HG02798 (cell line): Measurements from ENCODE around the gene MC4R.
A peak's percentile ranks its signal among the peaks of the same experiment; 100 is the strongest.
"Not testable (repeated sequence)": the region's sequence is repeated elsewhere in the genome, so short reads cannot be mapped to it uniquely, and the experiment has no call there.

Experiments used
- ATAC-seq: cut with Tn5 transposase; IDR thresholded peaks from one replicate; pipeline ENCODE4 v1.9.1; 2021; ENCODE audit warnings: mild to moderate bottlenecking; ENCODE audit not compliant: unreplicated experiment, poor library complexity

MC4R gene

GRCh38 chr18:60372596-60372995, at the start of gene MC4R:
TSS of gene MC4R (minus strand) at chr18:60372775. CDS start at chr18:60372349, 426 bp downstream.
- ATAC-seq: no peak

GRCh38 chr18:60422306-60422705, 49.7 kb upstream of the MC4R start:
- ATAC-seq: not testable (repeated sequence)

DNA sequence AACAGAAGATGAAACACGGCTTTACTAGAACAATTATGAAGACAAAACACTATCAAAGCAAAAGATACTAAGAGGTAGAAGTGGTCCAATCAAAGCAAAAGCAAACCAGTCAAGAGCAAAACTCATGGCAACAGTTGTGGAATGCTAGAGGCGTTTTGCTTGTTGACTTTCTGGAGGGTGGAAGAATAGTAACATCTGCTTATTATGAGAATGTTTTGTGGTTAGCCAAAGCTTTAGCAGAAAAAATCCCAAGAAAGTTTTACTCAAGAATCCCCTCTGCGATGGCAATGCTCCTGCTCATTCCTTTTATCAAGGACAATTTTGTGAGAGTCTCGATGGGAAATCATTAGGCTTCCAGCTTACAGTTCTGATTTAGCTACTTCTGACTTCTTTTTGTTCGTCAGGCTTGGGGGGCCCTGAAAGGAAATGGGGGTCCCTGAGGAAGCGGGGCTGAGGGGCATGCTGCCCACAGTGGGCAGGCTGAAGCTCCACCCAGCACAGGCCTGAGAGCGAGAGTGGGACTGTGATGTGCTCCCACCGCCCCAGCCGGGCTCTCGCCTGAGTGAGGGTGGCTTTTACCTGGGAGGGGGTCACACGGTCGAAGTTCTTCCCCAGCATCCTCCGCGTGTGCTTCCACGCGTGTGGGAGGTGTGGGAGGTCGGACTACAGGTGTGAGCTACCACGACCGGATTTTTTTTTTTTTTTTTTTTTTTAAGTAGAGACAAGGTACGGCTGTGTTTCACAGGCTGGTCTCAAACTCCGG, 49.0 kb upstream of the MC4R start:
- no peak for ATAC-seq

- no peak for ATAC-seq
Observed at GRCh38 chr18:60417946-60418345, 45.4 kb upstream of the MC4R start.

- peak; percentile 72 for ATAC-seq
Observed at GRCh38 chr18:60413944-60414547, 41.5 kb upstream of the MC4R start.

DNA sequence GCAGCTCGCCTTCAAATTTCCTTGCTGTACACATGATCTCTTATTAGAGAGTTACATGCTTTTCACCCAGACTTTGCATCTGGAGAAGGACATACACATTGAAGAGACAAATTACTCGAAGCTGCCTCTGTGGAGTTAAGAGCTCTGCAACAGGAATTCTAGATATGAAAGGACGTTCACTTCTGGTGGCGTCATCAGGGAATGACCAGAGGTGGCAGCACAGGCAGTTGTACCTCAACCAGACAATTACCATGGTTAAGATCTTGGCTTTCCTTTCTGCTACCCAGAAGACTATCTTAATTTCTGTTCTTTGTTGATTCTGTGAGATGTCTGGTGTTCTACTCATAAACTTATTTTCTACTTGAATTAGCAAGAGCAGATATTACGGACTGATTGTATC, 39.1 kb upstream of the MC4R start:
- ATAC-seq: no peak

DNA sequence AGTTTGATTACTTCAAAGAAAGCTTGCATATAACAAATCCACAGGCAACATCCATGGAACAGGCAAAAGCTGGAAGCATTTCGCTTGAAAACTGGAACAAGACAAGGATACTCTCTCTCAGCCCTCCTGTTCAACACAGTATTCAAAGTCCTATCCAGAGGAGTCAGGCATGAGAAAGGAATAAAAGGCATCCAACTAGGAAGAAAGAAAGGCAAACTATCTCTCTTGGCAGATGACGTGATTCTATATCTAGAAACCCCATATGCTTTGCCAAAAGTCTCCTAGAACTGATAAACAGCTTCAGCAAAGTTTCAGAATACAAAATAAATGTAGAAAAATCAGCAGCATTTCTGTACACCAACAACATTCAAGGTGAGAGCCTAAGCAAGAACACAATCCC, 34.1 kb upstream of the MC4R start:
- no peak for ATAC-seq

DNA sequence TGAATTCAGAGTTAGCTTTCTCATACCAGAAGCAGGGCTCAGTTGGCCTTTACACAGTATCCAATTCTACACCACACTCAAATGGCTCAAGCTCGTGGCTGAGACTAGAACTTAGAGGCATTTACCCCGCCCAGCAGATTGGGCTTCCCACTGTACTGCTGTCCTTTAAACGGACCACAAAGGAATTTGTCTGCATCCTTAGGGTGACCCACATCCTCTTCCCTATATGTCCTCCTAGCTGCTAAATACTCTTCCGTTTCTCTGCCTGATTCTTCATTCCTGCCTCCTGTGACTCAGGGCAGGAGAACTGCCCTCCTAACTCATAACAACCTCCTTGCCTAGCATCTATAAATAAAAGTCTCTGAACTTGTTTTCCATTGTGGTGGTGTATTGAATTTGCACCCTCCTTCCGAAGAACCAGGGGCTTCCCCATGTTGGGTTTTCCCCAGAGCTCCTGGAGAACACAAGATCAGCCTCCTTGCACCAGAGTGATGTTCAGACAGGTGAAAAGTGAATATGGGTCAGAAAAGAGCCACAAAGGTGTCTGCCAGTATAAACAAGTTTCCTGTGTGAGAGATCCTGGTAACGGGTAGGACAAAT, 32.0 kb upstream of the MC4R start:
- ATAC-seq: no peak

GRCh38 chr18:60401346-60401745, 28.8 kb upstream of the MC4R start:
- no peak for ATAC-seq

DNA sequence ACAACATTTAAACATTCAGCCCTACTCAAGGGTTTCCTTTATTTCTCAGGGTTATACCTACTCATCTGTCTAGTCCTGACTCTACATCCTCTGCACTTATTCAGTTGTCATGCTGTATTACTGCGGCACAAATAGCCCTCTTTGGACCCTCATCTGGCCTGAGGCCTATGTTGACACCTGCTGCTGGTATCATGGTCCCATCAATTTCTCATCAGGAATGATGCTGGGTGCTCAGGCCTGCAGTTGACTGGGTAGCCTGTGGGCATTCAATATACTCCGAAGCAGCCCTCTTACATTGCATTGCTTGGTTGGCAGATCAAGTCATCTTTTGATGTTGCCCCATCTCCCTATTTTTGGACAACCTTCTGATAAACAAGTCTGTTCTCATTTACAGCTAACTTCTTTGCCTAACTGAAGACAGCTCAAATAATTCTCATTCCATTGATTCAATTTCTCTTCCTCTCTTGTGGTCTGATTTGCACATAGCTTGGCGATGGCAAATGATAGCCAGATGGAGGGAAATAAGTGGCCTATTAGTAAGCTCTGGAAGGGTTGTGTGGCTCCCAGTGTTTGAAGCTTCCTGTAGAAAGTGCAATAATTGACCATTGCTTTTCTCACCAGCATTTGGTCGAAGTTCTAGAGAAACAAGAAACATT, 19.1 kb upstream of the MC4R start:
- ATAC-seq: no peak

- no peak for ATAC-seq
Observed at GRCh38 chr18:60389314-60389713, 16.7 kb upstream of the MC4R start.

DNA sequence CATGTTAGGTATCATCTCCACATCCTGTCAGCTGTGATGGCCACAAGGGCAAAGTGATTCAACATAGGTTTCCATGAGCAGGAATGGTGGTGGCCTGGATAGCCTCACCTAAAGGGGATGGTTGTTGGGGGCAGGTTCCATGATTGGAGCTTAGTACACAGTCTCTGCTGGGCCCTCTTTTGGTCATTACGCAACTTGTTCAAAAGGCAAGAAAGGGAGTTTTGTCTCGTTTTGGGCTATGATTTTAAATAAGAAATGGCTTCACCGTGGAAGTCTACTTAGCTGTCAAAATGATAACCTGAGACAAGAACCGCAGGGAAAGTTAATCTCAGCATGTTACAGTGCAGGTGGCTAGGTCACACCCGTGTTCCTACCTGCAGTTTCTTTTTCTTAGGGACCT, 13.1 kb upstream of the MC4R start:
- no peak for ATAC-seq

- no peak for ATAC-seq
Observed at GRCh38 chr18:60383893-60384292, 11.3 kb upstream of the MC4R start.

DNA sequence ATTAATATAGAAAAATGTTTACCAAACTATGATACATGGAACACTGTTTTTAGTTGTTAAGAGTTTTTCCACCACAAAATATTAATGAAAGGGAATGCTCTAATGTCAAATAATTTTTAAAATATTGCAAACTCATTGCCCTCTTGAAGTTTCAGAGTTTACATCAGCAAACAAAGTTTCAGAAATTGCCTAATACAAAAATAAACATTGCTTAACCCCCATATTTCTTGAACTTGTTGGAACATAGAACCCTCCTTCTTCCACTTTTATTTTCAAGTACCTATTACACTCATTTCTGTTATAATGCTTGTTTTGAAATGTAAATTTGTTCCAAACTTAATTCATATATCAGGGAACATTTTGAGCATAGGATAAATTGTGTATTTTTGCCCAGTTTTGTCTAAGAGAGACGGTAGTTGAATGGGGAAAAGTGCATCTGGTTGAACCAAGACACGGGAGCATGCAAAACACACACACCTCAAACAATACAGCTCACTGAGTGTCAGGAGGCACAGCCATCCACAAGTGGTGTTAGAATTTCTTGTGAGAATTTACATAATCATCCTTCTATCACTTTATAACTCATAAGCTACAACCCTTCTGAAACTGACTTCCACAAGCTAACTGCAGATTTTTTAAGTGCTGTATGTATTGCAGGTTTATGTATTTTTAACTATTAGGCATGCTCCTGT, 5.3 kb upstream of the MC4R start:
- no peak for ATAC-seq

GRCh38 chr18:60372132-60372531, 443 bp downstream of the MC4R start:
- ATAC-seq: no peak

GRCh38 chr18:60358516-60358915, 14.1 kb downstream of the MC4R start:
- ATAC-seq: no peak

- ATAC-seq: no peak
Observed at GRCh38 chr18:60350941-60351340, 21.6 kb downstream of the MC4R start.

- ATAC-seq: no peak
Observed at GRCh38 chr18:60350150-60350549, 22.4 kb downstream of the MC4R start.

- ATAC-seq: no peak
Observed at GRCh38 chr18:60347526-60348045, 25.0 kb downstream of the MC4R start.

GRCh38 chr18:60339018-60339417, 33.6 kb downstream of the MC4R start:
- ATAC-seq: no peak
